Mesothelial cell of epicardium (in vitro differentiated cells): ENCODE data around the gene RXRA. TPM values are rescaled to one million over a fixed set of nuclear protein-coding genes. Genes with fewer than 3 reads are reported as not detected.

ENCODE experiments used
- DNase-seq, 2 experiments: peaks; one replicate each; pipeline ENCODE4 v3.0.0; 2021; ENCODE audit warnings: low spot score in 2 of 2; ENCODE audit not compliant: unreplicated experiment in 2 of 2
- H3K27ac Mint-ChIP-seq: 2 replicates; pipeline ENCODE4 v1.8.0; 2021; ENCODE audit warnings: mixed read lengths
- H3K27me3 Mint-ChIP-seq: 2 replicates; pipeline ENCODE4 v1.8.0; 2021; ENCODE audit warnings: low read depth, mixed read lengths
- H3K36me3 Mint-ChIP-seq: 2 replicates; pipeline ENCODE4 v1.8.0; 2021; ENCODE audit warnings: mixed read lengths
- H3K4me1 Mint-ChIP-seq: 2 replicates; pipeline ENCODE4 v1.8.0; 2021; ENCODE audit warnings: mixed read lengths
- H3K4me3 Mint-ChIP-seq: 2 replicates; pipeline ENCODE4 v1.8.0; 2021; ENCODE audit warnings: mild to moderate bottlenecking, moderate library complexity, mixed read lengths
- H3K9me3 Mint-ChIP-seq: 2 replicates; pipeline ENCODE4 v1.8.0; 2021; ENCODE audit warnings: mixed read lengths
- total RNA-seq: library from RNA; stranded (reverse); gene quantifications from 3 replicates; pipeline ENCODE4 v1.2.1, GENCODE V29; 2021
- TF ChIP-seq, protein P1 (sequence below): fragments of 200-600 bp; sonication (generic); IDR thresholded peaks from one replicate; pipeline ENCODE4 v1.5.0; 2021; ENCODE audit warnings: antibody characterized with exemption; ENCODE audit not compliant: unreplicated experiment

The RXRA gene
- total RNA-seq, 1 donor from 2014 or later, result 45.0 TPM

DNA sequence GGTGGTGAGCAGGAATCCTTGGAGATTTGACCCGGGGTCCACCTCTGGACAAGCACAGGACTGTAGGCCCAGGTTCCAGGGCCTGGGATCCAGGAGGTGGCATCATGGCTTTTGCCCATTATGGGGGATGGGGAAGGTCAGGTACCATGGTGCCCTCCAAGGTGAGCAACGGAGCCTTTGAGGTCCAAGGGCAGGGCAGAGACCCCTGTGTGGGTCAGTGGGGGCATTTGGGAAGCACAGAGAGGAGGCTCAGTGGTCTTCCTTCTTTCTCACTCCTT lies 117.7 kb downstream of the RXRA start:
- Mint-ChIP-seq H3K9me3 (peaks cover 9% of the 10 kb centered on the region), H3K36me3 (no peaks in the 10 kb centered on the region), H3K4me3 (no peak overlapping the region), H3K27me3 (peaks cover 2% of the 10 kb centered on the region), H3K4me1 (peaks cover 32% of the 10 kb centered on the region), H3K27ac (no peak overlapping the region)
- TF ChIP-seq, protein P1, sequence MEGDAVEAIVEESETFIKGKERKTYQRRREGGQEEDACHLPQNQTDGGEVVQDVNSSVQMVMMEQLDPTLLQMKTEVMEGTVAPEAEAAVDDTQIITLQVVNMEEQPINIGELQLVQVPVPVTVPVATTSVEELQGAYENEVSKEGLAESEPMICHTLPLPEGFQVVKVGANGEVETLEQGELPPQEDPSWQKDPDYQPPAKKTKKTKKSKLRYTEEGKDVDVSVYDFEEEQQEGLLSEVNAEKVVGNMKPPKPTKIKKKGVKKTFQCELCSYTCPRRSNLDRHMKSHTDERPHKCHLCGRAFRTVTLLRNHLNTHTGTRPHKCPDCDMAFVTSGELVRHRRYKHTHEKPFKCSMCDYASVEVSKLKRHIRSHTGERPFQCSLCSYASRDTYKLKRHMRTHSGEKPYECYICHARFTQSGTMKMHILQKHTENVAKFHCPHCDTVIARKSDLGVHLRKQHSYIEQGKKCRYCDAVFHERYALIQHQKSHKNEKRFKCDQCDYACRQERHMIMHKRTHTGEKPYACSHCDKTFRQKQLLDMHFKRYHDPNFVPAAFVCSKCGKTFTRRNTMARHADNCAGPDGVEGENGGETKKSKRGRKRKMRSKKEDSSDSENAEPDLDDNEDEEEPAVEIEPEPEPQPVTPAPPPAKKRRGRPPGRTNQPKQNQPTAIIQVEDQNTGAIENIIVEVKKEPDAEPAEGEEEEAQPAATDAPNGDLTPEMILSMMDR, result no peak
- no peak for DNase-seq

DNA sequence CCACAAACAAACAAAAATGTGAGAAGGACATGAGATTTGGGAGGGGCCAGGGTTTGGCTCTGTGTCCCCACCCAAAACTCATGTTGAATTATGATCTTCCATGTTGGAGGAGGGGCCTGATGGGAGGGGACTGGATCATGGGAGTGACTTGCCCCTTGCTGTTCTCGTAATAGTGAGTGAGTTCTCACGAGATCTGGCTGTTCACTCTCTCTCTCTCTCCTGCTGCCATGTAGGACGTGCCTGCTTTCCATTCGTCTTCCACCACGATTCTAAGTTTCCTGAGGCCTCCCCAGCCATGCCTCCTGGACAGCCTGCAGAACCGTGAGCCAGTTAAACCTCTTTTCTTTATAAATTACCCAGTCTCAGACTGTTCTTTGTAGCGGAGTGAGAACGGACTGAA lies 118.7 kb downstream of the RXRA start:
- no peak for DNase-seq
- peaks cover 26% of the 10 kb centered on the region for H3K4me1 Mint-ChIP-seq
- peaks cover 3% of the 10 kb centered on the region for H3K36me3 Mint-ChIP-seq
- peaks cover 2% of the 10 kb centered on the region for H3K27me3 Mint-ChIP-seq
- H3K27ac Mint-ChIP-seq, result no peak overlapping the region
- H3K9me3 Mint-ChIP-seq, result peaks cover 12% of the 10 kb centered on the region
- H3K4me3 Mint-ChIP-seq, result no peak overlapping the region
- TF ChIP-seq, protein P1, result no peak

DNA sequence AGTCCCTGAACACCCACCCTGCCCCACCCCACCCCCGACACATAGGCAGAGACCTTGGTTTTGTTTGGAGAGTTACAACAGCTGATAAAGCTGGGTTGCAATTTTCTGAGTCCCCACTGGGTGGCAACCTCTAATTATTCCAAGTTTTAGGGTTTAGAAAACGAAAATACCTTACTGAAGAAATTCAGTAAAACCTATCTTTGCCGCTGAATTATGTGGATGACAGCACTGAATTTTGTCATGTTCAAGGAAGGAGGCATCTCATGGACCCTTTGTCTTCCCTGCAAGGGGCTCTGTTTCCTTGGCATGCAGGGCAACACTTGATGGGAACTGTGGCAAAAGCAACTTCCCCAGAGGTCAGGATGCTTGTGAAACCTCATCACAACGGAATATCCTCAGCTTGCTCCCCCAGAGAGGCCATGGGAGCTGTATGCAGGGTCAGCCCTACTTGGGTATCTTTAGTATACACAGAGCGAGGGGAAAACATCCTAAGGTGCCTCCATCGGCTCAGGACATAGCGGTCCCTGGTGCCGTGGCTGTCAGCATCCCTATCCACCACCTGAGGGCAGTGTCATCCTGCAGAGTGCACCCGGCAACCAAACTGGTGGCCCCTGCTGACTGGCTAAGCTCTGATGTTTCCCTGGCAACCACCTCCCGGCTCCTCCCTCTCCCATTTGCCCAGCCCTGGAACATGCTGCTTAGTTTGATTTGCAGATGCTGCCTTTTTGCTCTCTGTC lies 123.1 kb downstream of the RXRA start:
- Mint-ChIP-seq H3K4me3 (no peak overlapping the region), H3K36me3 (peaks cover 3% of the 10 kb centered on the region), H3K9me3 (peaks cover 12% of the 10 kb centered on the region), H3K27me3 (peaks cover 3% of the 10 kb centered on the region), H3K27ac (no peak overlapping the region), H3K4me1 (peaks cover 11% of the 10 kb centered on the region)
- peak; percentile 83 to 92 for DNase-seq
- TF ChIP-seq, protein P1, result peak; percentile 76

DNA sequence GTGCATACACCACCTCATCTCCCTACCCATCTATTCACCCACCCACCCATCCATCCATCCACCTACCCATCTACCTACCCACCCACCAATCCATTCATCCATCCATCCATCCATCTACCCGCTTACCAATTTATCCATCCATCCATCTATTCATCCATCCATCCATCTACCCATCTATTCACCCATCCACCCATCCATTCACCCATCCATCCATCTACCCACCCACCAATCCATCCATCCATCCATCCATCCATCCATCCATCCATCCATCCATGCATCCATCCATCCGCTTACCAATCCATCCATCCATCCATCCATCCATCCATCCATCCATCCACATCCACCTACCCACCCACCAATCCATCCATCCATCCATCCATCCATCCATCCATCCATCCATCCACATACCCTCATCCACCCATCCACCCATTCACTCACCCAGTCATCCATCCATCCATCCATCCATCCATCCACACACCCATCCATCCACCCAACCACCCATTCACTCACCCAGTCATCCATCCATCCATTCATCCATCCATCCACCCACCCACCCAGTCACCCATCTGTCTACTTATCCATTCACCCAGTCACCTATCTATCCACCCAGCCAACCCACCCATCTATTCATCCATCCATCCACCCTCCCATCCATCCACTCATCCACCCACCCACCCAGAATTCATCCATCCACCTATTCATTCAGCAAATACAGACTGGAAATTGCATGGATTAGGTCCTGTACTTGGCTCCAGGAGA lies 125.6 kb downstream of the RXRA start:
- H3K27me3 Mint-ChIP-seq, result peaks cover 2% of the 10 kb centered on the region
- H3K4me3 Mint-ChIP-seq, result no peak overlapping the region
- DNase-seq, result no peak
- H3K27ac Mint-ChIP-seq, result no peak overlapping the region
- peaks cover 3% of the 10 kb centered on the region for H3K36me3 Mint-ChIP-seq
- TF ChIP-seq, protein P1, result no peak
- peaks cover 7% of the 10 kb centered on the region for H3K9me3 Mint-ChIP-seq
- peaks cover 26% of the 10 kb centered on the region for H3K4me1 Mint-ChIP-seq

DNA sequence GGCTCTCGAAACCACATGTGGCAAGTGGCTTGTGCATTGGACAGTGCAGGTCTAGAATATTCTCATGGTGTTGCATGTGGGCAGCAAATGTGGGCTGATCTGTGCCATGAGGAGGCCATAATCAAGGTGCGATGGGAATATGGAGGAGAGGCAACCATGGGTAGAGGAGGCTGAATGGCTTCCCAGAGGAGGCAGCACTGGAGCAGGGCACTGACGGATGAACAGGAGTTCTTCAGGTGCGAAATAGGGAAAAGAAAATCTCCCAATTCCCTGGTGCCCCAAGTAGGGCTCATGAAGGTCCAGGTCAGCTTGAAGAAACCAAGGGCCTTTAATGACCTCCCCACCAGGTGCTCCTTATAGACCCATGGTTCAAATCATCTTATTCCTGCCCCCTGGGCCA lies 126.5 kb downstream of the RXRA start:
- H3K27ac Mint-ChIP-seq, result no peak overlapping the region
- TF ChIP-seq, protein P1, result no peak
- DNase-seq, result no peak
- peaks cover 3% of the 10 kb centered on the region for H3K36me3 Mint-ChIP-seq
- peaks cover 2% of the 10 kb centered on the region for H3K27me3 Mint-ChIP-seq
- H3K4me3 Mint-ChIP-seq, result no peak overlapping the region
- H3K9me3 Mint-ChIP-seq, result peaks cover 7% of the 10 kb centered on the region
- peaks cover 27% of the 10 kb centered on the region for H3K4me1 Mint-ChIP-seq
